Activated naive CD4-positive, alpha-beta T cell treated with anti-CD3 and anti-CD28 coated beads, Interleukin-2, amount 50 U/mL, for 72 hours (primary cell): ENCODE measurements around the gene RNF157. TPM values are rescaled to one million over a fixed set of nuclear protein-coding genes. Genes with fewer than 3 reads are reported as not detected.
"Not testable (repeated sequence)": the region's sequence is repeated elsewhere in the genome, so short reads cannot be mapped to it uniquely, and the experiment has no call there.

Experiments used
- ATAC-seq, 2 donors: fragments of 150-1000 bp; cut with Tn5 transposase; 2 replicates each; pipeline ENCODE4 v1.10.0; 2021; ENCODE audit warnings: mild to moderate bottlenecking in 2 of 2, moderate library complexity in 2 of 2
- DNase-seq, 2 donors: peaks; one replicate each; pipeline ENCODE4 v3.0.0; 2021 to 2022; ENCODE audit warnings: low spot score in 2 of 2
- H3K27ac Mint-ChIP-seq, 2 donors: one replicate each; pipeline ENCODE4 v1.8.0; 2022; ENCODE audit warnings: mild to moderate bottlenecking in 2 of 2, mixed read lengths in 2 of 2
- H3K36me3 Mint-ChIP-seq, 2 donors: one replicate each; pipeline ENCODE4 v1.8.0; 2022; ENCODE audit warnings: mixed read lengths in 2 of 2
- H3K9me3 Mint-ChIP-seq, 2 donors: one replicate each; pipeline ENCODE4 v1.8.0; 2022; ENCODE audit warnings: mixed read lengths in 2 of 2
- total RNA-seq, 2 donors: library from RNA; stranded (reverse); gene quantifications; one replicate each; pipeline ENCODE4 v1.2.3, GENCODE V29; 2022

Gene RNF157
- total RNA-seq, 2 donors from 2014 or later, result 22.0 to 35.1 TPM

DNA sequence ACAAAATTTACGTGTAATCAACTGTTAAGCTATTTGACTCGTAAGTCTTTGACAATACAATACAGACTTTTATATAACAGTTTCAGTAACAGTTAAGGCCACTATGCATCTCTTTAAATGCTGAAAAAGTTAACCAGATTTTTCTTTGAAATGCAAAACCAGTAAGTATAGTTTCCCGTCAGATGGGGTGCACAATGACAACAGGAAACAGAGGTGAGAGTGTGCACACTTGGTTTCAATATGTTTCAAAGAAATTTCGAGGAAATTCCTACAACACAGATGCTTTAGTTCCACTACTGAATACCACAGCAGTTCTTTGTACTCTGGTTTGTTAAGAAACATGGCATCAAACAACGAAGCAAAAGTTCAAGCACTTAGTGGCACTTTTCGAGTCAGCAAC lies 48.4 kb downstream of the RNF157 start:
- H3K36me3 Mint-ChIP-seq, result peaks cover 9 to 44% of the 10 kb centered on the region in 2 donors
- ATAC-seq (peak; percentile 89 to 90), DNase-seq (peak in 1 of 2 donors; percentile 38)
- H3K9me3 Mint-ChIP-seq, result peaks cover 5 to 8% of the 10 kb centered on the region in 2 donors
- H3K27ac Mint-ChIP-seq, result peak overlapping the region; percentile 92 to 94

DNA sequence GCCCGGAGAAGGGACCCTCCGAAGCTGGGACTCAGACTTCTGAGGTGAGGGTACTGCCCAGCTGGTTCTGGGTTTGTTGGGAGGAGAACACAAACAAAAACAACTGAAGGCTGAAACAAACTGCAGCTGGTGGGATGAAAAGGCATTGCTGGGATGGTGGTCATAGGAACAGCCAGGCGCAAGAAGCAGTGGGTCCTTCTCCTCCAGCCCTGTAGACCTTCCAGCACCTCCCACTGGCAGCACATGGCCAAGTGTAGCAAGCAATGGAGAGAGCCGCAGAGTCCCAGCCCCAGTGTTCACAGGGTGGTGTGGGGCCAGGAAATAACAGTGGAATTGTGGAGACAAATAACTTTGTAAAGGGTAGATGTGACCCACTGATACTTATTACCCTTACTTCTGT lies 50.6 kb downstream of the RNF157 start:
- DNase-seq (no peak), ATAC-seq (no peak)
- peaks cover 9 to 37% of the 10 kb centered on the region in 2 donors for H3K36me3 Mint-ChIP-seq

DNA sequence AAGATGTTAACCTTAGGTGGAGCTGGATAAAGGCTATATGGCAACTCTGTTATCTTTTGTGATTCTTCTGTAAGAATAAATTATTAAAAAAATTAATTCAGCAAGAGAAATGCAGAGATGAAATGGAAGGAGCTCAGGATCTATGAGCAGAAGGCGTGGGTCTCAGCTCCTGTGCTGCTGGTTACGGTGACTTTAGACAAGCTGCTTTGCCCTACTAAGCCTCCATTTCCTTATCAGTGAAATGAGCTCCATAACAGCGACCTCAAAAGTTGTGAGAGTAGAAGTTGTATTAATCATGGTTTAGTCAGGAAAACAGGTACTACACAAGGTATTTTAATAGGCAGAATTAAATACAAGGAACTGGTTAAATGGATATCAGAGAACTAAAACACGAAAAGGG lies 51.0 kb downstream of the RNF157 start:
- ATAC-seq, result no peak
- no peak for DNase-seq
- peaks cover 5 to 8% of the 10 kb centered on the region in 2 donors for H3K9me3 Mint-ChIP-seq

More for the DNA sequence above, 50.6 kb downstream of the RNF157 start:
- Mint-ChIP-seq H3K9me3 (peaks cover 5 to 8% of the 10 kb centered on the region in 2 donors), H3K27ac (peak overlapping the region; percentile 86 to 87)

DNA sequence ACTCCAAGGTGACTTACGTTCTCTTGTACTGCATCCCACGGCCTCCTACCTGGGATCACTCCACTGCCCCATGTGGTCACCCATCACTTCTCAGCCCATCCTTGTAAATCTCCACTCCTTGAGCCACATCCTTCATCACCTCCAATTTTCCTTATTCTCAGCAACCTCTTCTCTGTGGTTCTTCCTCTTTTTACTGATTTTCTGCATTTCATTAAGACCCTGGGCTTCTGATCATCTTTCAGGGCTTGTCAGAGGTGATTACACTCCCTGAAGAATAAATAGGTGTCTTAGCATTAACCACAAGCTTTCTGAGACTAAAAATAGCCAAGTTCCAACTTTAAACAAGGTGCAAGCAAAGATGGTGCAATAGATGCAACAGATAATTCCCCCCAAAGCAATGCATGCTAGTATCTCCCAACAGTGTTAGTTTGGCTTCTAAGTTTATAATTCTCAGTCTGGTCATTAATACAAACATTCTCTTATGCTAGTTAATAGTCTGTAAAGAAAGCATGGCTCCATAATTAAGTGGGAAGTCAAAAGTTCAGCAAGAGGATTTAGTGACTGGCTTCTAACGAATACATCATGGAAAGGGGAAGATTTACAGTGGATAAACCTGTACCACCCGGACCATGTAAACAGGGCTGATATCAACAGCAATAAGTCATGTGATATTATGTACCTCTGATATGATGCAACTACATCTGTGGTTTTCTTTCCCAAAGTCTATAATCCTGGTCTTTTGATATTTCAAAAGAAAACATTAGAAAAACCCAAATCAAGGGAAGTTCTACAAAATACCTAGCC lies 51.9 kb downstream of the RNF157 start:
- DNase-seq (no peak), ATAC-seq (no peak)
- H3K9me3 Mint-ChIP-seq, result peaks cover 5 to 8% of the 10 kb centered on the region in 2 donors
- peaks cover 5 to 35% of the 10 kb centered on the region in 2 donors for H3K36me3 Mint-ChIP-seq
- peak overlapping the region in 1 of 2 donors; percentile 30 for H3K27ac Mint-ChIP-seq

More for the DNA sequence above, 51.0 kb downstream of the RNF157 start:
- Mint-ChIP-seq H3K27ac (peak overlapping the region; percentile 86 to 87), H3K36me3 (peaks cover 7 to 38% of the 10 kb centered on the region in 2 donors)

DNA sequence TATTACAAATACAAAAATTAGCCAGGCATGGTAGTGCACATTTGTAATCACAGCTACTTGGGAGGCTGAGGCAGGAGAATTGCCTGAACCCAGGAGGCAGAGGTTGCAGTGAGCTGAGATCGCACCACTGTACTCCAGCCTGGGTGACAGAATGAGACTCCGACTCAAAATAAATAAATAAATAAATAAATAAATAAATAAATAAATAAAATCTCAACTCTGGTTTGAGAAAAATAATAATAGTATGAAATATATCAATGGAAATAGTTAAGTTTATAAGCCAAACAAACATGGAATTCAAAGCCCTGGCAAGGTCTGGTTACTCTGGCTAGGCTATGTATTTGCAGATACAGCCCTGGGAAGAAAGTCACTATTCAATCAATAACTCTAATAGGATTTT lies 53.5 kb downstream of the RNF157 start:
- Mint-ChIP-seq H3K36me3 (peaks cover 5 to 35% of the 10 kb centered on the region in 2 donors), H3K27ac (peak overlapping the region in 1 of 2 donors; percentile 36)
- not testable (repeated sequence) for H3K9me3 Mint-ChIP-seq, DNase-seq, ATAC-seq

DNA sequence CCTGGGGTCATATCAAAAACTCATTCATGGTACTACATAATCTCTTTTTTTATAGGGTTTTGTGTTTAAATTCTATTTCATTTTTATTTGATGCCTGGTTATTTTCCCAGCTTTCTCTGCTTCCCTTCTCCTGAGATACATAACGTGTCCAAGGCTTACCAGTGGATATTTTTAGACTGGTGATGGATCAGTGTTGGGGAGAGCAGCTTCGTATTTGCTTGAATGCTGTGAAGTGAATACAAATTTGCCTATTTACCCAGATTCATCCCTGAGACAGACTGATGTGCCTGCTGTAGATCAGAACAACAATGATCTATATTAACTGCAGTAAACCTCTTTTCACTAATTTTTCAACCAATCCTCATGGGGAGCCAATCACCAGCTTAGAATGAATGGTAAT lies 56.0 kb downstream of the RNF157 start:
- H3K9me3 Mint-ChIP-seq, result peaks cover under 1 to 8% of the 10 kb centered on the region in 2 donors
- H3K27ac Mint-ChIP-seq, result peak overlapping the region in 1 of 2 donors; percentile 30
- ATAC-seq, result no peak
- peaks cover 6 to 39% of the 10 kb centered on the region in 2 donors for H3K36me3 Mint-ChIP-seq
- DNase-seq, result no peak

DNA sequence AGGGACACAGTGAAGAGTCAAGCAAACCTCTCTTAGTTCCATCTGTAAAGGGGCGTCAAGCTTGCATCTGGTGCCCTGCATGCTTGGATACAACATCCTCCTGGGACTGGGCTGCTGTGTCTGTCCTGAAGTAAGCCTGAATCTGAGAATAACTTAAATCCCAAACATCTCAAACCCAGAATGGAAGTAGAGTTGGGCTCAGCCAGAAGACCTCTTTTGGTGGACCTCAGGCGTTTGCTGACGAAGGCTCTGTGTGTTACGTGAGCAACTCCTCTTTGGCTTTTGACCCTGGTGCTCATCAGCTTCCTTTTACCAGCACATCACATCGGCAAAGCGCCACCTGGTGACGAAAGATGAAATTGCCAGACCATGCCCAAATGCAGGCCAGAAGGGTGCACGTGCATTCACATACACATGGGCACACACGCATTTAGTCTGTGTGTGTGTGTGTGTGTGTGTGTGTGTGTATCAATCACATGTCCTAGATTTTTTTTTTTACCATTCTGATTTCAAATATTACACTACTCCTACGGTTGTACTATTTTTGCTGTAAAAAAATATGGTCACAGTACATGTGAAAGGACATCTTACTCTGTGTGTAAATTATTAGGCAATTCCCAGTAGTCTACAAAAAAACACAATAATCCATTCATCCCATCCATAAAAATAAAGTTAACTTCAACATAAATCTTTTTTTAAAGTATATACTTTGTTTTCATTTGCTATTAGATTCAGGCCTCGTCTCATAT lies 58.1 kb downstream of the RNF157 start:
- Mint-ChIP-seq H3K27ac (peak overlapping the region; percentile 79 to 93), H3K36me3 (peaks cover 5 to 38% of the 10 kb centered on the region in 2 donors), H3K9me3 (no peaks in the 10 kb centered on the region)
- peak; percentile 92 to 98 for DNase-seq
- ATAC-seq, result peak; percentile 72 to 81

DNA sequence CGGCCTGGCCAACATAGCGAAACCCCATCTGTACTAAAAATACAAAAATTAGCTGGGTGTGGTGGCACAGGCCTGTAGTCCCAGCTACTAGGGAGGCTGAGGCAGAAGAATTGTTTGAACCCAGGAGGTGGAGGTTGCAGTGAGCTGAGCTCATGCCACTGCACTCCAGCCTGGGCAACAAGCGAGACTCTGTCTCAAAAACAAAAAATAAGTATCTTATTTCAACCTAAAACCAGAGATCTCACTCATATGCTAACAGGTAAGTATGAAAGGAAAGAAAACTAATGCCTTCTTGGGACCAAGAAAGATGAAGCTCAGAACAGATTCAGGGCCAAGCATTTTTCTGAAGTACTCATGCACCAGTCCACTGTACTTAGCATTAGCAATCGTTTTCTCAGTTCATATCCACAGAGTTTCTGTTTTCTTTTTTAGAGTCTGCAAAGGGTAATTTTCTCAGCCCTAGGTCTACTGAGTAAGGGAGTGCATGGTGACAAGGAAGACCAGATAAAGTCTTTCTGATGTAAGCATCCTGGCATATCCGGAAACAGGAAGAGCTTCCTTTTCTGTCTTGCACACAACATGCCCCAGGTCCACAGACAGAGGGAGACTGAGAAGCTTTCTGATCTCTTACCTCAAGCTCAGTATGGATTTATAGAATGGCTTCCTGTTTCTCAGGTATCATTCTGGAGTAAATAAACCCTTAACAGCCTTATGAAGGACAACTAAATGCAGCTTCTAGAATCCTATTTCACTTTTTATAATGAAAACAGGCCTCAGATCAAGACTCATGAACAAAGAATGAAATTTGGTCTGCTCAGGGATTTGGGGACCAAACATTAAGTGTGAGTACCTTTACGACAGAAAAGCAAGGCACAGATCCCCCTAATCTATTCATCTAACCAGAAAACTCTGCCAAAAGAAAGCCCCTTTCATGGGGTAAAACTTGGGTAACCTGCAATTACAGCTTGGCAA lies 60.5 kb downstream of the RNF157 start:
- Mint-ChIP-seq H3K36me3 (peaks cover 5 to 29% of the 10 kb centered on the region in 2 donors), H3K27ac (peak overlapping the region; percentile 91 to 93), H3K9me3 (no peaks in the 10 kb centered on the region)
- ATAC-seq (peak; percentile 75 to 89), DNase-seq (no peak)

DNA sequence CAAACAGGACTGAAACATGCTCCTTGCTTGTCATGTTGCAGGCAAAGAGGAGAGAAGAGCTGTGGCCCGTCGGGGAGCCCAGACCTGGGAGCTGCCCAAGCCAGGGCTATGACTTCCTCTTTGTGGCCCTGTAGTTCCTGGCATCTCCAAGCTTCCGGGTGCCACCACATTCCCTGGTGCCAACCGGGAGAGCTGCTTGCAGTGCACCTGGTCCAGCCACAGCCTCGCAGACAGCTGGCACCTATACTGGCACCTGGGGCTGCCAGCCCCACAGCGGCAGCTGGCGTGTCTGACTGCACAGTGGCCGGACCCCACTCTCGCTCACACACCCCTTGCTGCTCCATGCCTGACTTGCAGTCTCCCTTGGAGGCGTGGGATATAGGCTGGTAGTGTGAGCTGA lies 62.2 kb downstream of the RNF157 start:
- DNase-seq (no peak), ATAC-seq (no peak)
- Mint-ChIP-seq H3K36me3 (peaks cover 5 to 22% of the 10 kb centered on the region in 2 donors), H3K27ac (peak overlapping the region in 1 of 2 donors; percentile 68), H3K9me3 (no peaks in the 10 kb centered on the region)

DNA sequence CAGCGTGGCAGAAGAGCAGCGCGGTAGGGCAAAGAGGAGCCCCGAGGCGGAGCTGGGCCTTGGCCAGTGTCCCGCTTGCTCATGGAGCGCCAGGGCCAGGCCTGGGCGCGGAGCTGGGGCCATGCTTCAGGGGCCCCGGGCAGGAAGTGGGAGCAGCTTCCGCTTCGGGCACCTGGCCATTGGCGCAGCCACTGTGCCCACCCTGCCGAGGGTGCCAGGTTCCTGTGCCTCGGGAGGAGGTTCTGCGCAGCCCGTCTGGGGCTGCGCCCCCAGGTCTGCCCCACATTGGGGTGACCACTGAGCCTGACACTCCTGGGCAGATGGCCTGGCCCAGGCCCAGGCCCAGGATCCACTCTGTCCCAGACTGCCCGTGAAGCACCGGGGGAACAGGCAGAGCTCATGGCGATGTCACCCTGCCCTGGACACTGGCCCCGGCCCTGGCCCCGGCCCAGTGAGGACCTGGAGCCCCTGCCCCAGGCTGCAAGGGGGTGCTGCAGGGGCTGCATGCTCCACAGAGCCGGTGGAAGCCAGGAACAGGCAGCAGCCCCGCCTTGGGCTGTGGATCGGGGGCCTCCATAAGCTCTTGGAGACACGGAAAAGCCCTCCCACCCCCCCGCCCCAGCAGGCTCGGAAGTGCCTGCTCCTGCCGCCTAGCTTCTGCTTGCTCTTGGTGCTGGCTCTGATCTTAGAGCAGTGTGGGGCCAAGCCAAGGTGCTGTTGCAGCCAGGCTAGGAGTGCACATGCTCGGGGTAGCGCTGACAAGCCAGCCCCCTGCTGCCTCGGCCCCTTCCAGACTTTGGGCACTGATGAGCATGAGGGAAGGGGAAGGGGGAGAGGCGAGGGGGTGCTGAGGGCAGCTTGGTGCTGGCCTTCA lies 63.4 kb downstream of the RNF157 start:
- no peak for DNase-seq
- peak overlapping the region in 1 of 2 donors; percentile 87 for H3K27ac Mint-ChIP-seq

DNA sequence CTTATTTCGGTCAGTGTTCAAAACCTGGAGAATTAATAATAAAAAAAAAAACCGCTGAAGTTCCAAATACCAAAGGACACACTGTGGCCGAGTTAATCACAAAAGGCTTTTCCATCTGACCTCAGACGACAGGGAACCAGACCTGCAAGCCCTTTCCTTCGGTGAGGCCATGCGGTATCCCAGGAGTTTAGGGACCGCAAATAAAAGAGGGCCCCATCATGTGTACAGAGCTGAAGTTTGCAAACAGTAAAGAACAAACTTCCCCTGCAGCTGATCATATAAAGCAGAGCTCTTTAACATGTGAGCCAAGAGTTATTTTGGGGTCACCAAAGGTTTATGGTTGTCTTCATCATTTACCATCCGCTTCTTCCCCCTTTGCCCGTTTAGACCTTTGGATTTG lies 66.3 kb downstream of the RNF157 start:
- no peaks in the 10 kb centered on the region for H3K9me3 Mint-ChIP-seq
- no peak overlapping the region for H3K27ac Mint-ChIP-seq
- DNase-seq (no peak), ATAC-seq (no peak)
- peaks cover 0 to 13% of the 10 kb centered on the region in 2 donors for H3K36me3 Mint-ChIP-seq

More for the DNA sequence above, 63.4 kb downstream of the RNF157 start:
- Mint-ChIP-seq H3K9me3 (no peaks in the 10 kb centered on the region), H3K36me3 (peaks cover 5 to 22% of the 10 kb centered on the region in 2 donors)
- no peak for ATAC-seq

DNA sequence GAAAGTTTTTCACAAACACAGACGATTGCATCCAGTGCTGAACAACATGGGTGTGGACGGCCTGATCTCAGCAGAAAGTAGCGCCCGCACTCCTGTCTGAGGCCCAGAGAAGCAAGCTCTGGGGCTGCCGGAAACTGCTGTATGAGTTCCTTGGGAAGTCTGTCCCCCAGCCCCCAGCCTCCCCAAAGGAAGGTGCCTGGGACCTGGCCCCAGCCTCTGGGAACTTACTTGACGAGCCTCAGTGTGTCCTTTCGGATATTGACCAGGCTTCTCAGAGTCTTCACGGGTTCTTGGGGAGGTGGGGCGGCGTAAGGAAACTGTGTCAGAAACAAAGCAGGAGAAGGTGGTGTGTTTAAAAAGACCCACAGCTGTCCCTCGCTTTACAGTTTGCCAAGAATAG lies 66.8 kb downstream of the RNF157 start:
- DNase-seq, result no peak
- H3K9me3 Mint-ChIP-seq, result no peaks in the 10 kb centered on the region
- H3K27ac Mint-ChIP-seq, result no peak overlapping the region
- ATAC-seq, result no peak
- H3K36me3 Mint-ChIP-seq, result peaks cover 0 to 12% of the 10 kb centered on the region in 2 donors

DNA sequence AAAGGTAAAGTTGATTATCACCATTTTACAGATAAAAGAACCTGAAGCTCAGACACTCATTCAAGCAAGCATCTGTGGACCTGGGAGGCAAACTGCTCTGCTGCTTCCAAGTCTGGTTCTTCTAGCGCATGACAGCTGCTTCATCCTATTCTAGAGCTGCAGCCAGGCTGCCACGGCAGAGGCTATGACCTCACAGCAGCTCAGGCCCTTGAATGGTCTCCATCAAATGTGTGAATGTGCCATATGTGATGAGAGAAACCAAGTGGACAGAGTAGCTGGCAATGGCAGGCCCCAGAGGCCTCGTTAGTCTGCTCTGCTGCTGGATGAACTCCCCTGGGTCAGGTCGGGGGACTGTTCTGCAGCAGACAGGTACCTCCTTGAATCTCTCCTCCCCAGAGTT lies 68.6 kb downstream of the RNF157 start:
- ATAC-seq, result no peak

DNA sequence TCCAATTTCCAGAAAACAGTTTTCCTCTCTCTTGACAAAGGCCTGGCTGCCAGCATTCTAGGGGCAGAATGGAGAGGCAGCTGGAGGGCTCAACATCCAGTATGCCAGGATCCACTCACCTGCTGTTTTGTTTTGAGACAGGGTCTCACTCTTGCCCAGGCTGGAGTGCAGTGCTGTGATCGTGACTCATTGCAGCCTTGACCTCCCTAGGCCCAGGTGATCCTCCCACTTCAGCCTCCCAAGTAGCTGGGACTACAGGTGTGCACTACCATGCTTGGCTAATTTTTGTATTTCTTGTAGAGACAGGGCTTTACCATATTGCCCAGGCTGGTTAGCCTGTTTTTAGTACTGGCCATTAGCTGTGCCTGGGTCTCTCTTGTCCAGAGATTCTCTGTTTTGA lies 70.2 kb downstream of the RNF157 start:
- peak overlapping the region in 1 of 2 donors; percentile 52 for H3K27ac Mint-ChIP-seq

More for the DNA sequence above, 68.6 kb downstream of the RNF157 start:
- H3K9me3 Mint-ChIP-seq, result no peaks in the 10 kb centered on the region
- no peak for DNase-seq
- peak overlapping the region in 1 of 2 donors; percentile 60 for H3K27ac Mint-ChIP-seq
- peaks cover 0 to 9% of the 10 kb centered on the region in 2 donors for H3K36me3 Mint-ChIP-seq

DNA sequence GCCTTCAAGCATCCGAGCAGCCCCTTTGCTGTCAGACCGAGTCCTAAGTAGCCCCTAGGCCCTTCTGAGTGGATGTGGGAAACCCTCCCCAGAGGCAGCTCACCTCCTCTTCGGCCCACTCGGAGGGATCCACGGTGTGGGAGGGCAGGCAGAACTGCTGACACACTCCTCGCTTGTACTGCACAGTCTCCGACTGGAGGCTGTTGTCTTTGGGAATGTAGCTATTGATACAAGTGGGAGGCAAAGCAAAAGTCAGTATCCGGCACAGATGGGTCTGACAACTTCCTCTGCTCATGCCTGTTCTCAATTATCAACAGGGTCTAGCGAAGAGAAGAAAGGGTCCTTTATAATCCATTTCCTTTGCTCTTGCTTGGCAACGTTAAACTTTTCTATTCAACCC lies 73.4 kb downstream of the RNF157 start:
- no peaks in the 10 kb centered on the region for H3K9me3 Mint-ChIP-seq

More for the DNA sequence above, 70.2 kb downstream of the RNF157 start:
- ATAC-seq (no peak), DNase-seq (no peak)
- Mint-ChIP-seq H3K36me3 (peaks cover 0 to 9% of the 10 kb centered on the region in 2 donors), H3K9me3 (no peaks in the 10 kb centered on the region)

More for the DNA sequence above, 73.4 kb downstream of the RNF157 start:
- Mint-ChIP-seq H3K36me3 (peaks cover 5 to 9% of the 10 kb centered on the region in 2 donors), H3K27ac (no peak overlapping the region)
- DNase-seq, result no peak
- no peak for ATAC-seq
